ENCODE data around the gene PRPF31.

PRPF31 gene

DNA sequence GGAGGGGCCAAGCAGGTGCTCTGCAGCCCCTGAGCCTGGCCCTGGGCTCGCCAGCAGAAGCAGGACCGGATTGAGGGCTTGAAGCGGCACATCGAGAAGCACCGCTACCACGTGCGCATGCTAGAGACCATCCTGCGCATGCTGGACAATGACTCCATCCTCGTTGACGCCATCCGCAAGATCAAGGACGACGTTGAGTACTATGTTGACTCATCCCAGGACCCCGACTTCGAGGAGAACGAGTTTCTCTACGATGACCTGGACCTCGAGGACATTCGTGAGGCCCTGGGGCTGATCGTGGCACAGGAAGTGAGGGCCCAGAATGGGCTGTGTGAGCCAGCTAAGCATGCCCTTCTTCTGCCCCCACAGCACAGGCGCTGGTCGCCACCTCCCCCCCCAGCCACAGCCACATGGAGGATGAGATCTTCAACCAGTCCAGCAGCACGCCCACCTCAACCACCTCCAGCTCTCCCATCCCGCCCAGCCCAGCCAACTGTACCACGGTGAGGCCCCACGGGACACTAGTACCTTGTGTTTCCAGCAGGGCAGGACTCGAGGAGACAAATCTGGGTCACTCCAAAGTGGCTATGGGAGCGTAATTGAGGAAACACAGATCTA is 30.1 kb downstream of the PRPF31 start:
- DNase-seq, result no peak

DNA sequence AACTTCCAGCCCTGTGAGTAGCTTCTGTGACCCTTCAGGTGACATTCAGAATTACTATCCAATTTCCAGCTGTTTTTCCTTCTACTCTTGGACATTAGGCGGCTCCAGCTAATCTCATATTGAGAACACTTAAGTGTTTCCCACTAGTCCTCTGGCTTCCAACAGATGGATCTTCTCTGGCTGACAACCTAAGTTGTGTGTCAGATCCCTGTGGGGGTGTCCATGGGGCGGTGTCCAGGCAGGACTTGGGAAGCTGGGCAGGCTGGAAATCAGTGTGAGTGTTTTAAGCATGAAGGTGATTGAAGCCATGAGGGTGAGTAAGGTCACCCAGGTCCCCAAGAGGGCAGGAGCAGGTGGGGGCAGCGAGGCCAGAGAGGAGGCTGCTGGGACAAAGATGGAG is 32.1 kb downstream of the PRPF31 start:
- DNase-seq, result no peak

DNA sequence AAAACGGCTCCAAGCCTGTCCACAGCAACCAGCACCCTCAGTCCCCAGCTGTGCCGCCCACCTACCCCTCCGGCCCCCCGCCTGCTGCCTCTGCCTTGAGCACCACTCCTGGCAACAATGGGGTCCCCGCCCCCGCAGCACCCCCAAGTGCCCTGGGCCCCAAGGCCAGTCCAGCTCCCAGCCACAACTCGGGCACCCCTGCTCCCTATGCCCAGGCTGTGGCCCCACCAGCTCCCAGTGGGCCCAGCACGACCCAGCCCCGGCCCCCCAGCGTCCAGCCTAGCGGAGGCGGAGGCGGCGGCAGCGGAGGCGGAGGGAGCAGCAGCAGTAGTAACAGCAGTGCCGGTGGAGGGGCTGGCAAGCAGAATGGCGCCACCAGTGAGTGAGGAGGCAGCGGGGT is 32.6 kb downstream of the PRPF31 start:
- no peak for DNase-seq

DNA sequence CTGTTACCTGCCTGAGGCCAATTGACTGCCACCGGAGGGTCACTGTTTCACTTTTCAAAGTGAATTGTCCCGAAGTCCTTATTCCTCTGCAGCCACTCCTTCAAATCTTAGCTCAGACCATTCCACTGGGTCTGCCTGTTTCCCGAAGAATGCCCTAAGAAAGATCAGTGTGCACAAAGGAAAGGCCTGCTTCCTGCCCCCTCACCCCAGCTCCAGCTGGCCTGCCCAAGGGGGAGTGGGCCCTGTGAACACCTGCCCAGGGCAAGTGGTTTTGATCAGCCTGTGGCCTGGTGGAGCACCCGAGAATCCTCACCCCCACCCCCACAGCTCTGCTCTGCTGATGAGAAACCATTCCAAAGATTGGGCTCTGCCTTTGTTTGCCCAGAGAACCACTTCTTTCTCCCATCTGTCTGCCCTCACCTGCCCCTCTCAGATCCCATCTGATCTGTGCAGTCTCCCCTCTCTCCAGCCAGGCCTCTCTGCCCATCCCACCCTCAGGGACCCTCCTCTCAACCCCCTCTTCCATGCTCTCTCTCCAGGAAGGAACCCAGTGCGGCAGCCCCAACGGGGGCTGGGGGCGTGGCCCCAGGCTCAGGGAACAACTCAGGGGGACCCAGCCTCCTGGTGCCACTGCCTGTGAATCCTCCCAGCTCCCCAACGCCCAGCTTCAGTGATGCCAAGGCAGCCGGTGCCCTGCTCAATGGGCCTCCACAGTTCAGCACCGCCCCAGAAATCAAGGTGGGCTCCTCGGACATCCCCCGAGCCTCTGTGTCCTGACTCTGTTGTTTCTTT is 33.7 kb downstream of the PRPF31 start:
- no peak for DNase-seq

DNA sequence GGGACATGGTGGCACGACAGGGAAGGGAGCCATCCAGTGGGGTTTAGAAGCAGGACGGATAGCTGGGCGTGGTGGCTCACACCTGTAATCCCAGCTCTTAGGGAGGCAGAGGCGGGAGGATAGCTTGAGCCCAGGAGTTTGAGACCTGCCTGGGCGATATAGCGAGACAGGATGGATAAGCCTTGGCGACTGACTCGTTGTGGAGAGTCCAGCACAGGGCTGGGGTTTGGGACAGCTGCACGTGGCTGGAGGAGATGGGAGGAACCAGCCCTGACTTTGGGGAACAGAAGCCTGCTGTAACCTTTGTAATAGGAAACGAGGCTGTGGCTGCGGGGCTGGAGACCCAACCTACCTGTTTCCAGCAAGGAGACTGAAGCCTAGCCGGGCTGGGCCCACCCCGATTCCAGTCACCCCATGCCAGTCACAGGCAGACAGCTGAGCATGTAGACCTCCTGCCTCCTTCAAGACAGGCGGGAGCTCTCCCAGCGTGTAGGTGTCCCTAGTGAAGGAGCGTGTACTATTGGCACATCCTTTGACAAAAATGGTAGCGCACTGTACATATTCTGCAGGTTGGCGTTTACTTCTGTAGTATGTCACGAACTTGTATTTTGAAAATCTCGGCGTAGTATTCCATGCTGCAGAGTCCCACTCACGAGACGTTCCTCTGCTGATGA is 35.9 kb downstream of the PRPF31 start:
- DNase-seq, result no peak

DNA sequence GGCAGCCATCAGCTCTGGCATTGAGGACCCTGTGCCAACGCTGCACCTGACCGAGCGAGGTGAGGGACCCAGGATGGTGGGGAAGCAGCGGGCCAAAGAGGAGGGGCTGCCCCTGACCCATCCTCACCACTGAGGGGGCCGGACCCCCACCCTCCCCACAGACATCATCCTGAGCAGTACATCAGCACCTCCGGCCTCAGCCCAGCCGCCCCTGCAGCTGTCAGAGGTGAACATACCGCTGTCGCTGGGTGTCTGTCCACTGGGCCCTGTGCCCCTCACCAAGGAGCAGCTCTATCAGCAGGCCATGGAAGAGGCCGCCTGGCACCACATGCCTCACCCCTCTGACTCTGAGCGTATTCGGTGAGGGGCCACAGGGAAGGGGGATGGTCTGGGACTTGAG is 36.7 kb downstream of the PRPF31 start:
- no peak for DNase-seq

DNA sequence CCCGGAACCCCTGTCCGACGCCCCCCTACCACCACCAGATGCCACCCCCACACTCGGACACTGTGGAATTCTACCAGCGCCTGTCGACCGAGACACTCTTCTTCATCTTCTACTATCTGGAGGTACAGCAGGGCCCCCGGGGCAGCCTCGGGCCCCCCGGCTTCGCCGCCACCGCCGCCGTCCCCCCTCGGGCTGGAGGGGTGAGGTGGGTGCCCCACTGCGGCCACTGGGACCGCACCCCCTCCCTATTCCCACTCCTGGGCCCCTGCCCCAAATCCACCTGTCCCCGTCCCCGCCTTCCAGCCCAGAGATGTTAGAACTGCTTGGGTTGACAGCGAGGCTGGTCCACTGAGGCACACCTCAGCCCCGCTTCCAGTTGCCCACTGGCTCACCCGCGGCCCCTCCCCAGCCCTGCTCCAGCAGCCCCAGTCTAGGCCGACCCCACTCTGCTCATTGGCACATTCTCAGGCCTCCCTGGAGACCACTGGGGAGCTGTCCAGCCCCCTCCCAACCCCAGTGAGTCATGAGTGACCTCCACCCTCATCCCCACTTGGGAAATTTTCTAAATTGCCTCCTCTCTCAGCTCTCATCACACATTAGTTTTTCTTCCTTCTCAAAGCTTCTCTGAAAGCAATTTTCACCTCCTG is 37.4 kb downstream of the PRPF31 start:
- no peak for DNase-seq

DNA sequence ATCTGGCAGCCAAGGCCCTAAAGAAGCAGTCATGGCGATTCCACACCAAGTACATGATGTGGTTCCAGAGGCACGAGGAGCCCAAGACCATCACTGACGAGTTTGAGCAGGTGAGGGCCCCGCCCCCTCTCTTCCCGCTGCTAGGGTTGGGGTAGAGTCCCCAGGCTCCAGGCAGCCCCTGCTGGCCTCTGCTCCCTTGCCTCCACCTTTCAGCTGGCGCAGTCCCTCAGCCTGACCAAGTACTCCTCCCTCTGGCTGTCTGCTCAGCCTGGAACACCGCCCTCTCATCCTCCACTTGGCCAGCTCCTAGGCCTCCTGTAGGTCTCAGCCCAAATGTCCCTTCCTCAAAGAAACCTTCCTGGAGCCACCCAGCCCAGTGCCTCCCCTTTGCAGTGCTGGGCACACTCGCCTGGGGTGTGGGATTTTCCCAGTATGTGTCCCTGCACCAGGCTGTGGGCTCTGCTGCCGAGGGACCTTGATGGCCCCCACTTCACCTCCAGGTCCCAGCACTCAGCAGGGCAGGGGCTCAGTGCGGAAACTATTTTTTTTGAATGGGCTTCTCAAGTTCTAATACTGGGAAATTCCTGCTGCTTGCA is 38.3 kb downstream of the PRPF31 start:
- no peak for DNase-seq

DNA sequence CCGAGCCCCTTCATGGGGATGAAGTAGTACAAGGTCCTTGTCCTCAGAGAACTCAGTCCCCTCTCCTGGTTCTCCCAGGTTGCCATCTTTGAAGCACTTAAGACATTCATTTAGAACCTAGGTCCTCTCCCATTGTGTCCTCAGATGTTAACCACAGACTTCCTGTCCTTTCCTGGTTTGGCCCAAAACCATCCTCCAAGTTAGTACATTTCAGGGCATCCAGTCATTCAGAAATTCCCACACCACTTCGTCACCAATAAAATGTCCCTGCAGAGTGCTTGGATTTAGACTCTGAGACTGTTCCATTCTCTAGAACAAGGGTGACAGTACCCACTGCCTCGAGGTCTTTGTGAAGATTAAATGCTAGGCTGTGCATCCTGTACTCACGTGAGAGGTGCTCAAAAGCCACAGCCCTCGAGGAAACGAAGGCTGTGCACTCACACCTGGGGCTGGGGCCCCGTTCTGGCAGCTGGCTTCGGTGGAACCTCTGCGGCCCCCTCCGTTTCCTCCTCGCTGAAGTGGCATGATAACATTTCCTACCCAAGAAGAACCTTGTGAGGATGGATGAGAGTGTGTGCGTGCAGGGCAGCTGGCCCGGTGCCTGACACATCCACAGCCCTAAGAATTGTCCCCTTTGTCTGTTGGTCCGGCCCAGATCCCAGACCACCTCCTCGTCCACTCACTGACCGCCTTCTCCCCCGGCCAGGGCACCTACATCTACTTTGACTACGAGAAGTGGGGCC is 39.2 kb downstream of the PRPF31 start:
- no peak for DNase-seq

DNA sequence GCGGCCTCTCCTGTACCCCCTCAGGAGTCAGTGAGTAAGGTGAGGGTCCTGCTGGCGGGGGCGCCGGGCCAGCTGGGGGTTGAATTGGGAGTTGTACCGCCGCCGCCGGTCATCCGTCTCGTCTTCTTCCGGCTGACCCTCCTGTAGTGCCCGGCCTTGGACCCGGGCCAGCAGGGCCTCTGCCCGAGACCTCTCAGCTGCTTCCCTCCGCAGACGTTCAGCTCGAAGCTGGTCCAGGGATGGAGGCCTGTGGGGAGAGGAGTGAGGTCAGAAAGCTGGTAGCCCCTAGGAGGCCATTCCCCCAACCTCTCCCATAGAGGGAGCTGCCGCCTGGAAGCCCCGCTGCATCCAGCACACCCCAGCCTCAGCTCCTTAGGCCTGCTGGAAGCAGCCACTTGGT is 40.1 kb downstream of the PRPF31 start:
- DNase-seq, result no peak

DNA sequence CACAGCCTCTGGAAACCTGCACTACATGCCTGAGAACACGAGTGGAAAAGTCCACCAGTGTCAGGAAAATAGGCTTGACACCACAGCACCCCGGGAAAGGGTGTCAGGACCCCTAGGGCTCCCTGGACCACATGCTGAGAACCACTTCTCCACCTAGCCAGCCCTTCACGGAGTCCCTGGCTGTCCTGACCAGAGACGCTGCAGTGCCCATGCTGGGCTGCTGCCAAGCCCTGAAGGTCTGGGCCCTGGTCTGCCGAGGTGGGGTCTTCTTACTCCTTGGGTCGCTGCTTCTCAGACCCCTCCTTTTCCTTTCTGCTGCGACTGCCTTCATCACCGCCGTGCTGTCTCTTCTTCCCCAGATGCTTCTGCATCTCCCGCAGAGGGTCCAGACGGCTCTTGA is 40.9 kb downstream of the PRPF31 start:
- DNase-seq, result no peak

DNA sequence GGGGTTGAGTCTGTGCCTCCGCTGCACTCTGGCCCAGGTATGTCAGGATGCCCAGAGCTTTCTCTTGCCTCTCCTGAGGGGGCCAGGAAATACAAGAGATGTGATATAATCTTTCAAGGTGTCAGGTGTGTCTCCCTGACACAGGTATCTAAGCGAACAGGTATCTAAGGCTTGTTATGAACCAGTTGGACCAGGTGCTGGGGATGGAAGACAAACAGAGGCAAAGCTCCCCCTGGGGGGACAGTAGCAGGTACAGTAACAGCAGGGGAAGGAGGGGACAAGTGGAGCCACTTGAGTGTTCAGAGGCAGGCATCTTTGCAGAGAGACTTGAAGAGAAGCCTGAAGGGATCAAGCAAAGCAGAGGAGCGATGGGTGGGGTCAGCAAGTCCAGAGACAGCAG is 41.4 kb downstream of the PRPF31 start:
- no peak for DNase-seq

DNA sequence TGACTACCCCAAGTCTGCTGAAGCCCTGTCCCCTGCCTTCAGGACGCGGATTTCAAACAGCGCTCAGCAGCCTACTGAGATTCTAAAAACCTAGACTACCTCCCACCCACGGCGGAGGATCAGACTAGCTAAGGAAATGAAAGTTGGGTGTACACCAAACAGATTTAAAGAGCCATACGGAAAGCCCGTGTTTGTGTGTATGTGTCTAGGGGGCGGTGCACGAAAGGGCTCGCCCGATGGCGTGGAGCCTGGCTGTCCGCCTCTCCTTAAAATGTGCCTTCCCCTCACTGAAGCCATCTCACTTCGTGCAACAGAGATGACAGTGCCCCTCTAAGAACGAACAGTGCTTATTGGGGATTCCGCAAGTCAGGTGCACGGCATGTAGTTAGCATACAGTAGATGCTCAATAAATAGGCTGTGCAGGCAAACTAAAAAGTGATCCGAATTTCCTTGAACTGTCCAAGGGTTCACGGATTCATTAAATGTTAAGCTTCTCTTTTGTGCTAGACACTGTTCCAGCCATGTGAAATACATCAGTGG is 43.3 kb downstream of the PRPF31 start:
- no peak for DNase-seq

DNA sequence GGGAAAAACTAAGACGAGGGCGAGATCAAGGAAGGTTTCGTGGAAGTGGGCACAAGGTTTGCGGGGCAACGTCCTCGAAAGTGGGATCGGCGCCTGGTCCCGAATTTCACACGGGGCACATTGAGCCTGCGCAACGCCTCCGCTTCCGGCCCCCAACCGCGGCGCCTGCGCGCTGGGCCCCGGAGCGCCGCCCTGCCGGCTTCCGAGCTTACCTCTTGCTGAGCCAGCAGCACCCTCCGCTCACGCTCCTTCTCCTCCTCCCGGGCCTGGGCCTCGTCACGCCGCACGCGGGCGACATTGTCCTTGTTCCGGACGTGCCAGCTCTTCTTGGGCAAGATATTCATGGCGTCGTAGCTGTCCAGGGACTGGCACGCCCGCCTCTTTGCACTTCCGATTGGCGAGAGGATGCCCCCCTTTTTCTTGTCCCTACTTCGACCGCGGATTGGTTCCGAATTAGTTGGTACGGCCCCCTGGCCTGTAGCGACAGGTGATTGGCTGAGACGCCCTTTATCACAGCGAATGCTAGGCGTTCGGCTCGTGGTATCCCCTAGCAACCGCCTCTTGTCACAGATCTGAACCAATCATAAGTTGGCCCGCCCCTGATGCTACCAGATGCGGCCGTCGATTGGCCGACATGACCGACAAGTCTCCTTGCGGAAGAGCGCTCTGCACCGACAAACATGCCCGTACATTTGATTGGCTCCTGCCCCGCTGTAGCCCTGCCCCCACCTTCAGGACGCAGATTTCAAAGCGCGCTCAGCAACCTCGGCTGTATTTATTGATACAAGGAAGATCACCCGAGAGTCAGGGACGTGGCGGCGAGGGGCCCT is 44.0 kb downstream of the PRPF31 start, which contains the start of gene LENG1:
LENG1 (minus strand) TSS at position 370 of the 830 bp plus-strand sequence; CDS start at position 344, 26 bp downstream.
- peak; percentile 100 for DNase-seq

DNA sequence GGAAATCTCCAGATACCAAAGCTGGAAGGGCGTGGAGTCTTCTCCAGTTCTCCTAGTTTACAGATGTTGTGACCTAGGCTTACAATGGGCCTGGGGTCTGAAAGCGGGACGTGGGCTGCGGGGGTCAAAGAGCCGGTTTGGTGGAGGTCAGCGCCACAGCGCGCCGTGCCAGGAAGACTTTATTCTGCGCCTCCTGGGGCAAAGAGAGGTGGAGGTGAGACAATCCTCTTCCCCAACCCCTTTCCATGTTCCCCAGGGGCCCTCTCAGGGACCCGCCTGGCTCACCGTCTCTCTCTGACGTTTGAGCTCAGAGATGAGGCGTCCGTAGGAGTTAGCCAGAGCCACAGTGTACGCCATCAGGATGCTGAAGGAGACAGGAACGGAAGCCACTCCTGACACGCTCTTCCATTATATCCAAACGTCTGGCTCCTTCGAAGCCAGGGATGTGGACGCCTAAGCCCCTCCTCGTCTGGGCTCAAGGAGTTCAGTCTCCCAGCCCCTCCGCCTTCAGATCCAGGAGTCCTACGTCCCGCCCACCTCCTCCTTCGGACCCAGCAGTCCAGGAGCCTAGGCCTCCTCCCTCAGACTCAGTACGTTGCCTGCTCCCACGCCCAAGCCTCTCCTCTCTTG is 44.7 kb downstream of the PRPF31 start:
- DNase-seq, result peak; percentile 55

DNA sequence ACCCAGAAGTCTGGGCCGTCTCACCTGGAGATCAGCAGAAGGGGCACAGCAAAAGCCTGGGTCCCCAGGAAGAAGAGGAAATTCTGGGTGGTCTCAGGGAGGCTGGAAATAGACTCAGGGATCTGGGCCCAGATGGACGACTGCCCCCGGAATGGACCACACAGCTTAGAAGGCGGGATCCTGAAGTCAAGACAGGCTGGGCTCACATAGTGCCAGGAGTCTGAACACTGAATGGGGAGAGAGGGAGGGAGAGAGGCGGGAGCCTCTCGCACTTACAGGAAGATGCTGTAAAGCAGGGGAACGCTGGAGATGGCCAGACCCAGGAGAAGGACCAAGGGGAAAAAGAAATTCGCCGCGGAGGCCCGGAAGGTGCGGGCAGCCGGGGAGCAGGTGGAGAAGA is 45.3 kb downstream of the PRPF31 start:
- no peak for DNase-seq

DNA sequence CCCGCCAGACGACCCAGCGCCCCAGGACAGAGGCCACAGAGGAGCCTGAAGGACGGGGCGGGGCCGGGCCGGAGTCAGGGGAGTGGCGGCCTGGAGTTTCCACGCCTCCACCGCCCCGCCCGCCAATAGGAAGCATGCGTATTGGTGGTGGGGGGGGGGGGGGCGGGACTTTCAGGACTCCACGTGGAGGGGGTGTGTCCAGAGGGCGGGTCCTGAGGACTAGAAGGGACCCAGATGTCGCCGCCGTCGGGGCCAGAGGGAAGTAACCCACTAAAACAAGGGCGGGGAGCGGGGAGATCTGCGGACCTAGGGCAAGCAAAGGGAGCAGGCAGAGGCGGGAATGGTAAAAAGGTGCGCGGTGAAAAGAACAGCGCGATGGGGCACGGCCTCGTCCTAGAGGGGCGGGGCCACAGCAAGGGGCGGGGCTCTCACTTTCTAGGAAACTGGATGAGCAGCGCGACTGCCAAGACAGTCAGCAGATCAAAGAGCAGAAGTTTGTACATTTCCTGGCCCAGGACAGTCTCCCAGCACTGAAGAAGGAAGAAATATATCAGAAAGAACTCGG is 46.8 kb downstream of the PRPF31 start:
- peak; percentile 51 for DNase-seq

DNA sequence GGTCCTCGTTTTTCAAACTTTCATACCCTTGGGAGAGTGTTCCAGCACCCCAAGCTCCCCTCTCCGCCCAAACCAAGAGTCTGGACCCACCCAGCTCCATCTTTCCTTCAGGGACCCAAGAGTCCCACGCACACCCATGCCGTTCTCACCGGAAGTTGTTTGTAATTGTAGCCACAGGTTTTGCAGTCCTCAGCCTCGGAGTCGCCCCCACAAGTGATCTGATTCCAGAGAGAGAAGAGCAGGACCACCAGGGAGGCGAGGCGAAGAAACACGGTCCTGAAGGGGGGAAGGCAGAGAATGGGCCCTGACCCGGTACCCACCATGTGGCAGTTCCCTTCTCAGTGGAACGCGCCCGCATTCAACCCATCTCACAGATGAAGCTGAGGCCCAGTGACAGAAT is 47.3 kb downstream of the PRPF31 start:
- no peak for DNase-seq

DNA sequence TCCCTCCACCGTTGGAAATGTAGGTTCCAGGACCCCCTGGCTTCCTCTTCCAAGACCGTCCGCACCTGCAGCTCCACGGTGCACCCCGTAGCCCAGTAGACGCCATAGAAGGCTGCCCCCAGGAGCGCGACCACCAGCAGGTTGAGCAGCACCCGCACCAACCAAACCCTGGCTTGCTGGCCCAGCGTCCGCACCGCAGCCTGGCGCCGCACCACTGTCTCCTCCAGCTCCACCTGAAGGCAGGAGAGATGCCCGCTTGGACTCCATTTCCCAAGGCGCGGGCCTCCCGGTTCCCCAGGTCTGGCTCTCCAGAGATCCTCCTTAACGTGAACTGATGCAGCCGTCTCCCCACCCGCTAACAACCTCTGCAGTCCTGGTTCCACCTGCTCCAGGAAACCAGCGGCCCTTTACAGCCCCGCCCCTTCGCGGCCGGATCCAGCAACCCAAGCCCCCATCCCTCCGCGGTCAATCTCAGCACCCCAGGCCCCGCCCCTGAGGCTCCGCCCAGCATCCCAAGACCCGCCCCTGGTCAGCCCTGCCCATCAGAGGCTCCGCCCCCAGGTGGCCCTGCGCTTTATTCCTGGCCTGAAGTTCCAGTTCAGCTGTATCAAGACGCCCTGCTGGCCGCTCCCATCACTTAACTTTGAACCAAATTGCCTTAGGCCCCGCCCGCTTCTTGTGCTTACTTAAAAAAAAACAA is 49.0 kb downstream of the PRPF31 start:
- no peak for DNase-seq

DNA sequence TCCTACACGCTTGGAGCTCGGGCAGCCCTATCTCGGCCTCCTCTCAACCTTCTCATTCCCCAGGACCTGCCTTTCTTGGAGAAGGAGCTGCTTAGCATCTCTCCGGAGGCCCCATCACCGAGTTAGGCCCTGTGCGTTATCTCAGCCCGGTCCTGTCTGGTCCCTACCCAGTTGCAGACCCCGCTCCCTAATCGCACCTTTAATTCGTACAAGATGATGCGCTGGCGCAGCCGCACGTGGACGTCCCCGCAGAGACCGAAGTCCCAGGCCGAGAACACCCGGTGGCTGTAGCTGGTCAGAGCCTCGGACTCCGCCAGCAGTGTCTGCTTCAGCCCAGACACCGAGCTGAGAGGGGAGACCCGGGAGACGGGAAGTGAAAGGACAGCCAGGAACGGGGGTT is 49.7 kb downstream of the PRPF31 start:
- no peak for DNase-seq

Measured in NCI-H1436 (cell line).